Fibroblast of lung (primary cell): ENCODE results near the gene NFATC2IP. TPM values are rescaled to one million over a fixed set of nuclear protein-coding genes. Genes with fewer than 3 reads are reported as not detected.

Experiments
- DNase-seq, 2 donors: peaks; one replicate each; pipeline versions ENCODE4 v3.0.0 to v3.0.0-alpha.2; 2010; ENCODE audit warnings: low read depth in 2 of 2
- H2AFZ ChIP-seq: 2 replicates; pipeline ENCODE4 v1.5.1; 2012; ENCODE audit warnings: low read length, control low read depth, inconsistent platforms
- H3K27ac ChIP-seq: 2 replicates; pipeline ENCODE4 v1.5.1; 2011; ENCODE audit warnings: low read length, control low read depth; ENCODE audit not compliant: insufficient read depth
- H3K27me3 ChIP-seq: 2 replicates; pipeline ENCODE4 v1.5.1; 2011; ENCODE audit warnings: mild to moderate bottlenecking, low read length; ENCODE audit not compliant: control insufficient read depth, insufficient read depth
- H3K36me3 ChIP-seq: 2 replicates; pipeline ENCODE4 v1.5.1; 2011; ENCODE audit warnings: low read length; ENCODE audit not compliant: control insufficient read depth, insufficient read depth
- H3K4me1 ChIP-seq: 2 replicates; pipeline ENCODE4 v1.5.1; 2011; ENCODE audit warnings: low read length; ENCODE audit not compliant: control insufficient read depth, insufficient read depth; ENCODE audit errors: extremely low read depth
- H3K4me2 ChIP-seq: 2 replicates; pipeline ENCODE4 v1.5.1; 2011; ENCODE audit warnings: low read length, control low read depth; ENCODE audit not compliant: insufficient read depth; ENCODE audit errors: extremely low read depth
- H3K4me3 ChIP-seq, 4 experiments: fragments of 200-600 bp in 1 of 4; sonication (generic) in 1 of 4; replicated peaks in 1 of 4; 2 replicates each; pipeline ENCODE4 v1.5.1; 2011 to 2016; ENCODE audit warnings: low read length in 4 of 4, low read depth in 3 of 4, mild to moderate bottlenecking in 3 of 4, control low read depth in 2 of 4, inconsistent platforms in 1 of 4, mixed read lengths in 1 of 4; ENCODE audit not compliant: insufficient read depth in 1 of 4; ENCODE audit errors: control extremely low read depth in 1 of 4
- H3K79me2 ChIP-seq: 2 replicates; pipeline ENCODE4 v1.5.1; 2012; ENCODE audit warnings: mild to moderate bottlenecking, low read length, inconsistent platforms; ENCODE audit not compliant: control insufficient read depth, insufficient read depth
- H3K9ac ChIP-seq: 2 replicates; pipeline ENCODE4 v1.5.1; 2011; ENCODE audit warnings: mild to moderate bottlenecking, low read length, control low read depth; ENCODE audit not compliant: insufficient read depth
- H3K9me3 ChIP-seq: 2 replicates; pipeline ENCODE4 v1.5.1; 2012; ENCODE audit warnings: low read depth, low read length; ENCODE audit not compliant: control insufficient read depth, insufficient read depth
- H4K20me1 ChIP-seq: 2 replicates; pipeline ENCODE4 v1.5.1; 2011; ENCODE audit warnings: low read length; ENCODE audit not compliant: control insufficient read depth, insufficient read depth; ENCODE audit errors: extremely low read depth
- CTCF ChIP-seq, 2 donors: IDR thresholded peaks in 1 of 2; conservative IDR thresholded peaks in 1 of 2; 1 replicate in 1 of 2; 2 replicates in 1 of 2; pipeline ENCODE4 v1.5.1; 2011 to 2012; ENCODE audit warnings: low read length in 2 of 2, control low read depth in 1 of 2, inconsistent platforms in 1 of 2, low read depth in 1 of 2, mild to moderate bottlenecking in 1 of 2
- EZH2 ChIP-seq: IDR thresholded peaks from 2 replicates; pipeline ENCODE4 v1.5.1; 2012; ENCODE audit warnings: low read length, control low read depth, mild to moderate bottlenecking; ENCODE audit errors: missing control alignments
- polyA plus RNA-seq, 2 donors: library from polyadenylated mRNA; depleted of rRNA in 1 of 2; stranded (reverse) in 1 of 2; unstranded in 1 of 2; fragments of >200 nt; gene quantifications; 2 replicates each; pipeline ENCODE4 v1.2.1, GENCODE V29; 2011 to 2012; ENCODE audit warnings: missing spikeins in 1 of 2
- total RNA-seq: library from RNA; depleted of rRNA; stranded (reverse); fragments of >200 nt; gene quantifications from 2 replicates; pipeline ENCODE4 v1.2.1, GENCODE V29; 2014

NFATC2IP gene
- total and polyA plus RNA-seq, 2 donors (not counting 1 experiment from before 2014, with no cell fraction given), result 16.0 to 25.6 TPM

GRCh38 chr16:29007730-29008593 is 57.2 kb downstream of the NFATC2IP start:
- Histone ChIP-seq H3K36me3 (no peaks in the 10 kb centered on the region), H3K79me2 (no peaks in the 10 kb centered on the region), H3K4me3 (no peak overlapping the region), H3K4me1 (no peaks in the 10 kb centered on the region), H2AFZ (no peak overlapping the region), H3K4me2 (no peak overlapping the region), H3K27me3 (no peaks in the 10 kb centered on the region), H3K9ac (no peak overlapping the region), H3K9me3 (no peaks in the 10 kb centered on the region), H3K27ac (no peak overlapping the region), H4K20me1 (no peaks in the 10 kb centered on the region)
- TF ChIP-seq CTCF (conservative IDR thresholded peaks at IDR 0.05 in 1 of 2, IDR thresholded peaks at IDR 0.05 in 1 of 2; ENCODE audit: low read depth in 1 of 2, low read length in 2 of 2) (no peak), EZH2 (no peak)
- peak; percentile 61 to 85 for DNase-seq

GRCh38 chr16:29009050-29009837 is 58.5 kb downstream of the NFATC2IP start:
- Histone ChIP-seq H3K9ac (no peak overlapping the region), H4K20me1 (no peaks in the 10 kb centered on the region), H3K4me3 (no peak overlapping the region), H3K4me2 (no peak overlapping the region), H3K27me3 (no peaks in the 10 kb centered on the region), H3K9me3 (no peaks in the 10 kb centered on the region), H3K79me2 (no peaks in the 10 kb centered on the region), H3K4me1 (no peaks in the 10 kb centered on the region), H3K36me3 (no peaks in the 10 kb centered on the region), H3K27ac (no peak overlapping the region), H2AFZ (no peak overlapping the region)
- TF ChIP-seq CTCF (conservative IDR thresholded peaks at IDR 0.05 in 1 of 2, IDR thresholded peaks at IDR 0.05 in 1 of 2; ENCODE audit: low read depth in 1 of 2, low read length in 2 of 2) (no peak), EZH2 (no peak)
- no peak for DNase-seq

- H2AFZ ChIP-seq, result no peak overlapping the region
- no peaks in the 10 kb centered on the region for H3K79me2 ChIP-seq
- no peak overlapping the region for H3K9ac ChIP-seq
- DNase-seq, result no peak
- no peaks in the 10 kb centered on the region for H3K9me3 ChIP-seq
- H3K4me2 ChIP-seq, result no peak overlapping the region
- no peak overlapping the region for H3K27ac ChIP-seq
- H4K20me1 ChIP-seq, result no peaks in the 10 kb centered on the region
- H3K36me3 ChIP-seq, result no peaks in the 10 kb centered on the region
- H3K4me1 ChIP-seq, result no peaks in the 10 kb centered on the region
- H3K27me3 ChIP-seq, result no peaks in the 10 kb centered on the region
- no peak for TF ChIP-seq CTCF (conservative IDR thresholded peaks at IDR 0.05 in 1 of 2, IDR thresholded peaks at IDR 0.05 in 1 of 2; ENCODE audit: low read depth in 1 of 2, low read length in 2 of 2)
- TF ChIP-seq EZH2, result no peak
- no peak overlapping the region for H3K4me3 ChIP-seq
These were observed 59.1 kb downstream of the NFATC2IP start for GRCh38 chr16:29009838-29010166.
